Measurements from ENCODE around the gene EFNA5. TPM values are rescaled to one million over a fixed set of nuclear protein-coding genes. Genes with fewer than 3 reads are reported as not detected.

The EFNA5 gene
- total and polyA plus RNA-seq, 2 experiments from 2014 or later, result 7.5 to 10.1 TPM

DNA sequence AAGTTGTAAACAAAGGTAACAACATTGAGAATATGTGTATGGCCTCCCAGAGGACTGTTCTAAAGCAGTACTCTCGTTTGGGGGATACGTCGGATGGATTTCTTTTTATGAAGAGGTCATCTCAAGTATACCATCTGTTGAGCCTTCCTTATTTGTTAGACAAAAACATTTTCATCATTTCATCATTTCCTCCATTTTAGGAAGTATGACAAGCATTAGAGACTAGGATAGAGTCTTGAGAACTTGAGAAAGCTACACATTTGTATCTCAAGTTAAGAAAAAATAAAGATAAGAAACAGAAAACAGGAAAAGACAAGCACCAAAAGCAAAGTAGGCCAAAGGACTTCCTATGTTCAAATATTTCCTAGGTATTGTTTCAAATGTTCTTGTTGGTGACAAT, 307.0 kb downstream of the EFNA5 start (continued):
- TF ChIP-seq, protein P1, sequence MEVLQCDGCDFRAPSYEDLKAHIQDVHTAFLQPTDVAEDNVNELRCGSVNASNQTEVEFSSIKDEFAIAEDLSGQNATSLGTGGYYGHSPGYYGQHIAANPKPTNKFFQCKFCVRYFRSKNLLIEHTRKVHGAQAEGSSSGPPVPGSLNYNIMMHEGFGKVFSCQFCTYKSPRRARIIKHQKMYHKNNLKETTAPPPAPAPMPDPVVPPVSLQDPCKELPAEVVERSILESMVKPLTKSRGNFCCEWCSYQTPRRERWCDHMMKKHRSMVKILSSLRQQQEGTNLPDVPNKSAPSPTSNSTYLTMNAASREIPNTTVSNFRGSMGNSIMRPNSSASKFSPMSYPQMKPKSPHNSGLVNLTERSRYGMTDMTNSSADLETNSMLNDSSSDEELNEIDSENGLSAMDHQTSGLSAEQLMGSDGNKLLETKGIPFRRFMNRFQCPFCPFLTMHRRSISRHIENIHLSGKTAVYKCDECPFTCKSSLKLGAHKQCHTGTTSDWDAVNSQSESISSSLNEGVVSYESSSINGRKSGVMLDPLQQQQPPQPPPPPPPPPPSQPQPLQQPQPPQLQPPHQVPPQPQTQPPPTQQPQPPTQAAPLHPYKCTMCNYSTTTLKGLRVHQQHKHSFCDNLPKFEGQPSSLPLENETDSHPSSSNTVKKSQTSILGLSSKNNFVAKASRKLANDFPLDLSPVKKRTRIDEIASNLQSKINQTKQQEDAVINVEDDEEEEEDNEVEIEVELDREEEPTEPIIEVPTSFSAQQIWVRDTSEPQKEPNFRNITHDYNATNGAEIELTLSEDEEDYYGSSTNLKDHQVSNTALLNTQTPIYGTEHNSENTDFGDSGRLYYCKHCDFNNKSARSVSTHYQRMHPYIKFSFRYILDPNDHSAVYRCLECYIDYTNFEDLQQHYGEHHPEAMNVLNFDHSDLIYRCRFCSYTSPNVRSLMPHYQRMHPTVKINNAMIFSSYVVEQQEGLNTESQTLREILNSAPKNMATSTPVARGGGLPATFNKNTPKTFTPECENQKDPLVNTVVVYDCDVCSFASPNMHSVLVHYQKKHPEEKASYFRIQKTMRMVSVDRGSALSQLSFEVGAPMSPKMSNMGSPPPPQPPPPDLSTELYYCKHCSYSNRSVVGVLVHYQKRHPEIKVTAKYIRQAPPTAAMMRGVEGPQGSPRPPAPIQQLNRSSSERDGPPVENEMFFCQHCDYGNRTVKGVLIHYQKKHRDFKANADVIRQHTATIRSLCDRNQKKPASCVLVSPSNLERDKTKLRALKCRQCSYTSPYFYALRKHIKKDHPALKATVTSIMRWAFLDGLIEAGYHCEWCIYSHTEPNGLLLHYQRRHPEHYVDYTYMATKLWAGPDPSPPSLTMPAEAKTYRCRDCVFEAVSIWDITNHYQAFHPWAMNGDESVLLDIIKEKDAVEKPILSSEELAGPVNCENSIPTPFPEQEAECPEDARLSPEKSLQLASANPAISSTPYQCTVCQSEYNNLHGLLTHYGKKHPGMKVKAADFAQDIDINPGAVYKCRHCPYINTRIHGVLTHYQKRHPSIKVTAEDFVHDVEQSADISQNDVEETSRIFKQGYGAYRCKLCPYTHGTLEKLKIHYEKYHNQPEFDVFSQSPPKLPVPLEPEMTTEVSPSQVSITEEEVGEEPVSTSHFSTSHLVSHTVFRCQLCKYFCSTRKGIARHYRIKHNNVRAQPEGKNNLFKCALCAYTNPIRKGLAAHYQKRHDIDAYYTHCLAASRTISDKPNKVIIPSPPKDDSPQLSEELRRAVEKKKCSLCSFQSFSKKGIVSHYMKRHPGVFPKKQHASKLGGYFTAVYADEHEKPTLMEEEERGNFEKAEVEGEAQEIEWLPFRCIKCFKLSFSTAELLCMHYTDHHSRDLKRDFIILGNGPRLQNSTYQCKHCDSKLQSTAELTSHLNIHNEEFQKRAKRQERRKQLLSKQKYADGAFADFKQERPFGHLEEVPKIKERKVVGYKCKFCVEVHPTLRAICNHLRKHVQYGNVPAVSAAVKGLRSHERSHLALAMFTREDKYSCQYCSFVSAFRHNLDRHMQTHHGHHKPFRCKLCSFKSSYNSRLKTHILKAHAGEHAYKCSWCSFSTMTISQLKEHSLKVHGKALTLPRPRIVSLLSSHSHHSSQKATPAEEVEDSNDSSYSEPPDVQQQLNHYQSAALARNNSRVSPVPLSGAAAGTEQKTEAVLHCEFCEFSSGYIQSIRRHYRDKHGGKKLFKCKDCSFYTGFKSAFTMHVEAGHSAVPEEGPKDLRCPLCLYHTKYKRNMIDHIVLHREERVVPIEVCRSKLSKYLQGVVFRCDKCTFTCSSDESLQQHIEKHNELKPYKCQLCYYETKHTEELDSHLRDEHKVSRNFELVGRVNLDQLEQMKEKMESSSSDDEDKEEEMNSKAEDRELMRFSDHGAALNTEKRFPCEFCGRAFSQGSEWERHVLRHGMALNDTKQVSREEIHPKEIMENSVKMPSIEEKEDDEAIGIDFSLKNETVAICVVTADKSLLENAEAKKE (CRISPR knock-in tag; IDR thresholded peaks at IDR 0.05), result no peak
- no peak for TF ChIP-seq ZNF114 (CRISPR knock-in tag; IDR thresholded peaks at IDR 0.05)

DNA sequence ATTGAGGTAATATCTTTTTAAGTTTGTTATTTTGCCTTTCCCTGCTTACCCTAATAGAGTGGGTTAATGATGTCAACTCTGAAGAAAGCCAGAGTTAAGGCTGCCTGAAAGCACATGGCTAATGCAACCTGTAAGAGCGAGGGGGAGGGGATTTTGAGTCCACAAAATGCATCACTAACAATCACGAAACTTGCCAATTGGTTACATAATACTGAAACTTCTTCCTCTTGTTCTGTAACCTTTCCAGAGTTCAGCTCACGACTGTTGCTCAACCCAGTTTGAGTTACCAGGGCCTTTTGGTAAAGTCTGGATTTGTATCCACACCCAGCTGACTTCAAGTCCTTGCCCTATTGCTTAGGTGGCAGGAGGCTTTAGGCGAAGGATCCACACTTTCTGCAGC, 308.8 kb downstream of the EFNA5 start:
- no peak overlapping the region for H3K27ac Mint-ChIP-seq
- H3K9me3 Mint-ChIP-seq, result no peaks in the 10 kb centered on the region

More for the DNA sequence above, 308.8 kb downstream of the EFNA5 start:
- Histone ChIP-seq H3K9me2 (ENCODE audit: insufficient read depth) (peaks cover 6% of the 10 kb centered on the region; the same call in 1 of the 2 replicates), H3K4me1 (ENCODE audit: insufficient read depth) (peaks cover 20% of the 10 kb centered on the region), H4K20me1 (replicated peaks; ENCODE audit: insufficient read depth) (no peaks in the 10 kb centered on the region), H3F3A (replicated peaks; ENCODE audit: low read depth) (no peaks in the 10 kb centered on the region), H3K36me3 (ENCODE audit: insufficient read depth) (no peaks in the 10 kb centered on the region), H3K79me2 (replicated peaks; ENCODE audit: insufficient read depth) (no peaks in the 10 kb centered on the region), H3K27me3 (ENCODE audit: insufficient read depth) (no peaks in the 10 kb centered on the region), H3K4me2 (no peak overlapping the region; the same call in 1 of the 2 replicates), H2AFZ (no peak overlapping the region), H3K4me3 (no peak overlapping the region), H3K27ac (ENCODE audit: low read depth) (no peak overlapping the region)
- Mint-ChIP-seq H3K4me1 (peaks cover 14% of the 10 kb centered on the region), H3K27me3 (ENCODE audit: insufficient read depth, low read depth, poor library complexity) (no peaks in the 10 kb centered on the region), H3K36me3 (ENCODE audit: low read depth) (no peaks in the 10 kb centered on the region), H3K4me3 (no peak overlapping the region)
- no peak for ATAC-seq
- DNase-seq (ENCODE audit: low spot score), result no peak
- no peak for TF ChIP-seq EZH2phosphoT487 (IDR thresholded peaks at IDR 0.05; ENCODE audit: unreplicated experiment)
- TF ChIP-seq JUNB (IDR thresholded peaks at IDR 0.05; ENCODE audit: unreplicated experiment), result no peak
- no peak for TF ChIP-seq REST (IDR thresholded peaks at IDR 0.05; ENCODE audit: unreplicated experiment)
- TF ChIP-seq CREB1 (CRISPR knock-in tag; IDR thresholded peaks at IDR 0.05; ENCODE audit: low read depth), result no peak
